Breast epithelium (tissue), 4 donors: Measurements from ENCODE around the gene DCTN5. TPM values are rescaled to one million over a fixed set of nuclear protein-coding genes. Genes with fewer than 3 reads are reported as not detected.
"Not testable (repeated sequence)": the region's sequence is repeated elsewhere in the genome, so short reads cannot be mapped to it uniquely, and the experiment has no call there.

Experiments
- DNase-seq, 2 donors: peaks; one replicate each; pipeline ENCODE4 v3.0.0-alpha.2; 2019; ENCODE audit warnings: low spot score in 2 of 2
- H3K27ac ChIP-seq, 2 donors: fragments of 200-600 bp; sonication (generic) in 1 of 2; one replicate each; pipeline ENCODE4 v1.5.1; 2016 to 2019; ENCODE audit warnings: mild to moderate bottlenecking in 1 of 2
- H3K27me3 ChIP-seq, 2 donors: fragments of 200-600 bp; sonication (generic) in 1 of 2; one replicate each; pipeline versions ENCODE4 v1.5.1 to v1.6.0; 2017 to 2019; ENCODE audit warnings: control low read depth in 1 of 2, mild to moderate bottlenecking in 1 of 2
- H3K36me3 ChIP-seq: fragments of 200-600 bp; one replicate; pipeline ENCODE4 v1.5.1; 2019
- H3K4me1 ChIP-seq, 2 donors: fragments of 200-600 bp; sonication (generic); one replicate each; pipeline ENCODE4 v1.5.1; 2016 to 2019; ENCODE audit warnings: control low read depth in 1 of 2
- H3K4me3 ChIP-seq, 3 donors: fragments of 200-600 bp; sonication (generic); 1 replicate in 2 of 3; 2 replicates in 1 of 3; pipeline ENCODE4 v1.5.1; 2016 to 2019; ENCODE audit warnings: mild to moderate bottlenecking in 3 of 3, moderate library complexity in 2 of 3
- H3K9me3 ChIP-seq, 2 donors: fragments of 200-600 bp; sonication (generic) in 1 of 2; one replicate each; pipeline ENCODE4 v1.5.1; 2016 to 2019; ENCODE audit warnings: control low read depth in 1 of 2
- CTCF ChIP-seq, 3 donors: fragments of 450-650 bp; IDR thresholded peaks; one replicate each; pipeline ENCODE4 v1.5.1; 2016 to 2017; ENCODE audit warnings: antibody characterized with exemption in 3 of 3, mild to moderate bottlenecking in 3 of 3, moderate library complexity in 3 of 3
- POLR2A ChIP-seq: fragments of 450-650 bp; IDR thresholded peaks from one replicate; pipeline ENCODE4 v1.6.1; 2016; ENCODE audit warnings: antibody characterized with exemption, mild to moderate bottlenecking, moderate library complexity
- POLR2AphosphoS5 ChIP-seq, 3 donors: sonication (generic); formaldehyde crosslinking; IDR thresholded peaks; one replicate each; pipeline ENCODE4 v1.6.1; 2017; ENCODE audit warnings: antibody characterized with exemption in 3 of 3
- intact Hi-C: fragments of 100-400 bp; cut with DNase I; formaldehyde crosslinking; loops from one replicate; pipeline ENCODE4 v1.15.1; 2023; ENCODE audit warnings: low total_unique reads
- total RNA-seq, 3 donors: library from RNA; depleted of rRNA; stranded (reverse); fragments of >200 nt; gene quantifications; one replicate each; pipeline ENCODE4 v1.1.0, GENCODE V29; 2016

The DCTN5 gene
- total RNA-seq, 3 donors from 2014 or later, result 29.5 to 41.8 (median 41.3) TPM

DNA sequence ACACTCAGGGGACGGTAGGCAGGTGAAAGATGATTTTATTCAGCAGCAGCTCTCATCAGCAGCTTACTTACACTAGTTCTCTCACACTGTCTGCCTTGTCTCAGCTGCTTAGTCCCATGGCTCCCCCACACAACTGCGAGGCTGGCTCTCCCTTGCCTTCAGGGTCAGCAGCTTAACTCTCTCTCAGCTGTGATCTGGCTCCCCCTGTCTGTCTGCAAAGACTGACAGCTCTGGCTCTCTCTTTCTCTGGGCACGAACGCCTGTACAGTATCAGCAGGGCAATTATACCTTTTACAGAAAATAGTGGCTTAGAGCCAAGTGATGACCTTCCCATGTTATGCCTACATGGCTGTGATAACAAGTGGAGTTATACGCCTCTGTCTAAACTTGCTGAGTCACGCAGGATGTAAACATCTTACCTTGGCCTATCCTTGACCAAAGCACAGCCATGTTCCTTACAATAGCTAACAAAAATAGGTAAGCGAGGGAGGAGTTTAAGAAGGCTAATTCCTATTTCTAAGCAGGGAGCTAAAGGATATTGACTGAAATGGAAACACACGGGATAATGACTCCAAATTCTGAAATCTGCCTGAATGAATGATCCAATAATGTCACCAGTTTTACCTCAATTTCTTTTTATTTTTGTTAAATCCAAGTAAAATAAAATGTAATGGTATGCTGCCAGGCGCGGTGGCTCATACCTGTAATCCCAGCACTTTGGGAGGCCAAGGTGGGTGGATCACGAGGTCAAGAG, 44.1 kb upstream of the DCTN5 start:
- peaks cover 4 to 9% of the 10 kb centered on the region in 2 donors for H3K4me1 ChIP-seq
- no peaks in the 10 kb centered on the region for H3K9me3 ChIP-seq
- no peak overlapping the region for H3K4me3 ChIP-seq
- no peaks in the 10 kb centered on the region for H3K27me3 ChIP-seq
- TF ChIP-seq CTCF (IDR thresholded peaks at IDR 0.05) (no peak), POLR2AphosphoS5 (IDR thresholded peaks at IDR 0.05) (no peak), POLR2A (no peak)
- no peak for DNase-seq
- H3K36me3 ChIP-seq, result no peaks in the 10 kb centered on the region
- intact Hi-C loops, result no loop called here
- H3K27ac ChIP-seq, result no peak overlapping the region

DNA sequence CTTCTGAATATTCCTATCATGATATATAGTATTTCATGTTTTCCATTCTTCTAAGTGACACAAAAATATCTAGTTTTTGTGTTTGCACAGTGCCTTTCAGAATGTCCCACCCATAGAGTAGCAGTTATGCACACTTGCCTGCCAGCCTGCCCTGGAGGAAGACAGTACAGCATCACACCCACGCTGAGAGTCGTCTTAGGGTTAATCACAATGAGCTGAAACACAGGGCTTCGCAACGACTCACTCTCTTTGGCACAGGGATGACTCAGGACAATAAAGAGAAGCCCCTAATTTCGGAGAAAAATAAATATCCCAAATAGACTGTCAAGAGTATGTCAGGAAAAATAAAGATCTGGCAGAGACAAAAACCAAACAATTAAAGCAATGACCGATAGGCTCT, 33.5 kb upstream of the DCTN5 start:
- Histone ChIP-seq H3K36me3 (no peaks in the 10 kb centered on the region), H3K4me3 (no peak overlapping the region), H3K4me1 (no peaks in the 10 kb centered on the region), H3K27me3 (no peaks in the 10 kb centered on the region), H3K27ac (no peak overlapping the region), H3K9me3 (no peaks in the 10 kb centered on the region)
- intact Hi-C loops, result no loop called here
- no peak for TF ChIP-seq CTCF (IDR thresholded peaks at IDR 0.05)
- no peak for TF ChIP-seq POLR2A
- no peak for TF ChIP-seq POLR2AphosphoS5 (IDR thresholded peaks at IDR 0.05)
- no peak for DNase-seq

GRCh38 chr16:23608194-23608593, 33.1 kb upstream of the DCTN5 start:
- TF ChIP-seq POLR2AphosphoS5 (IDR thresholded peaks at IDR 0.05), result no peak
- TF ChIP-seq CTCF (IDR thresholded peaks at IDR 0.05), result no peak
- TF ChIP-seq POLR2A, result no peak
- Histone ChIP-seq H3K9me3 (no peaks in the 10 kb centered on the region), H3K27me3 (no peaks in the 10 kb centered on the region), H3K36me3 (no peaks in the 10 kb centered on the region), H3K4me1 (no peaks in the 10 kb centered on the region), H3K4me3 (no peak overlapping the region), H3K27ac (no peak overlapping the region)
- intact Hi-C loops, result no loop called here
- no peak for DNase-seq

DNA sequence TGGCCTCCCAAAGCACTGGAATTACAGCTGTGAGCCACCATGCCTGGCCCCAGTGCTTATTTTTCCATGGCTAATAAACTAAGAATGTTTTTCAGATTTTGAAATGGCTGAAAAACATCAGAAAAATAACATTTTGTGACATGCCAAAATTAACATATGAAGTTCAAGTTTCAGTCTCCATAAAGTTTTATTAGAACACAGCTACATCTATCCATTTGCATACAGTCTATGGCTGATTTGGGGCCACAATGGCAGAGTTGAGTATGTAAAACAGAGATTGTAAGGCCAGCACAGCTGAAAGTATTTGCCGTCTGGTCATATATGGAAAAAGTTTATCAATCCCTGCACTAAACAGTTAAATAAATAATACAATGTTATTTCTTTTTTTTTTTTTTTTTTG, 31.3 kb upstream of the DCTN5 start:
- no peak for TF ChIP-seq POLR2A
- no peak for TF ChIP-seq CTCF (IDR thresholded peaks at IDR 0.05)
- no peak for TF ChIP-seq POLR2AphosphoS5 (IDR thresholded peaks at IDR 0.05)
- no peak for DNase-seq
- Histone ChIP-seq H3K4me3 (no peak overlapping the region), H3K27me3 (no peaks in the 10 kb centered on the region), H3K9me3 (no peaks in the 10 kb centered on the region), H3K27ac (no peak overlapping the region), H3K4me1 (no peaks in the 10 kb centered on the region), H3K36me3 (no peaks in the 10 kb centered on the region)
- intact Hi-C loops, result no loop called here

DNA sequence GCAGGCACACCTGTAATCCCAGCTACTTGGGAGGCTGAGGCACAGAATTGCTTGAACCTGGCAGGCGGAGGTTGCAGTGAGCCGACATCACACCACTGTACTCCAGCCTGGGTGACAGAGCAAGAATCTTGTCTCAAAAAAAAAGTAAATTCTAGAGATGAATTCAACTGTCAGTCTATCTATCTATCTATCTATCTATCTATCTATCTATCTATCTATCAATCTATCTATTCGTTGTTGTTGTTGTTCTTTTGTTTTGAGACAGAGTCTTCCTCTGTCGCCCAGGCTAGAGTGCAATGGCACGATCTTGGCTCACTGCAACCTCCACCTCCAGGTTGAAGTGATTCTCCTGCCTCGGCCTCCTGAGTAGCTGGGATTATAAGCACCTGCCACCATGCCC, 30.4 kb upstream of the DCTN5 start:
- H3K9me3 ChIP-seq, H3K36me3 ChIP-seq, intact Hi-C loops, H3K4me1 ChIP-seq, H3K4me3 ChIP-seq, H3K27ac ChIP-seq, H3K27me3 ChIP-seq, DNase-seq: not testable (repeated sequence)
